HepG2 (cell line): ENCODE measurements around the gene VASH2. TPM values are rescaled to one million over a fixed set of nuclear protein-coding genes. Genes with fewer than 3 reads are reported as not detected.
A peak's percentile ranks its signal among the peaks of the same experiment; 100 is the strongest.

Experiments used
- AKAP8 ChIP-seq: sonication (generic); formaldehyde crosslinking; IDR thresholded peaks from 2 replicates; pipeline ENCODE4 v1.5.1; 2020; ENCODE audit warnings: mild to moderate bottlenecking, missing genetic modification reagents
- CAMTA2 ChIP-seq: sonication (generic); formaldehyde crosslinking; IDR thresholded peaks from 2 replicates; pipeline ENCODE4 v1.4.0; 2020; ENCODE audit warnings: mild to moderate bottlenecking, missing genetic modification reagents, borderline replicate concordance
- ELF4 ChIP-seq: sonication (generic); formaldehyde crosslinking; IDR thresholded peaks from 2 replicates; pipeline ENCODE4 v1.5.0; 2020; ENCODE audit warnings: missing genetic modification reagents, mild to moderate bottlenecking, moderate library complexity, borderline replicate concordance
- HNRNPLL ChIP-seq: fragments of 200-400 bp; formaldehyde crosslinking; IDR thresholded peaks from 2 replicates; pipeline ENCODE4 v1.6.1; 2017; ENCODE audit warnings: mild to moderate bottlenecking, low read depth, low read length; ENCODE audit not compliant: poor library complexity, severe bottlenecking
- POLR2AphosphoS2 ChIP-seq: IDR thresholded peaks from 2 replicates; pipeline ENCODE4 v1.6.1; 2011; ENCODE audit warnings: low read depth, low read length, improper control_type of control experiment
- ZFX ChIP-seq: sonication (generic); formaldehyde crosslinking; IDR thresholded peaks from 2 replicates; pipeline ENCODE4 v1.4.0; 2020; ENCODE audit warnings: mild to moderate bottlenecking, low read depth, missing genetic modification reagents, moderate library complexity
- ZZZ3 ChIP-seq: sonication (generic); formaldehyde crosslinking; IDR thresholded peaks from 2 replicates; pipeline ENCODE4 v1.4.0; 2020; ENCODE audit warnings: missing genetic modification reagents, mild to moderate bottlenecking, borderline replicate concordance
- polyA plus RNA-seq, 8 experiments: library from polyadenylated mRNA; depleted of rRNA in 3 of 8; stranded (reverse) in 7 of 8; unstranded in 1 of 8; fragments of >200 nt; fragmentation: Illumina TruSeq in 4 of 8; extraction: Trizol in 4 of 8; gene quantifications; 2 replicates each; pipeline versions ENCODE4 v1.2.1 to v1.2.3, GENCODE V29; 2011 to 2016; ENCODE audit warnings: low read depth in 4 of 8, missing spikeins in 1 of 8, mixed read lengths in 1 of 8; ENCODE audit not compliant: insufficient read depth in 1 of 8
- total RNA-seq, 5 experiments: library from RNA; depleted of rRNA; stranded (reverse); fragments of >200 nt; fragmentation: Illumina TruSeq; extraction: Trizol; gene quantifications; 2 replicates each; pipeline ENCODE4 v1.2.3, GENCODE V29; 2016; ENCODE audit warnings: low read depth in 1 of 5
- TF ChIP-seq, protein P1 (sequence below): sonication (generic); formaldehyde crosslinking; IDR thresholded peaks from 2 replicates; pipeline ENCODE4 v1.4.0; 2020; ENCODE audit warnings: mild to moderate bottlenecking, missing genetic modification reagents, borderline replicate concordance
- TF ChIP-seq, protein P2 (sequence below): sonication (generic); formaldehyde crosslinking; IDR thresholded peaks from 2 replicates; pipeline ENCODE4 v1.5.0; 2020; ENCODE audit warnings: mild to moderate bottlenecking, missing genetic modification reagents, borderline replicate concordance
- TF ChIP-seq, protein P3 (sequence below), 2 experiments: sonication (generic) in 1 of 2; formaldehyde crosslinking in 1 of 2; IDR thresholded peaks; 2 replicates each; pipeline versions ENCODE4 v1.4.0 to v1.6.1; 2018 to 2020; ENCODE audit warnings: missing genetic modification reagents in 2 of 2, borderline replicate concordance in 1 of 2, low read depth in 1 of 2, mild to moderate bottlenecking in 1 of 2, missing biosample characterization in 1 of 2
- TF ChIP-seq, protein P4 (sequence below): sonication (generic); formaldehyde crosslinking; IDR thresholded peaks from 2 replicates; pipeline ENCODE4 v1.4.0; 2020; ENCODE audit warnings: missing genetic modification reagents
- TF ChIP-seq, protein P5 (sequence below): sonication (generic); formaldehyde crosslinking; IDR thresholded peaks from 2 replicates; pipeline ENCODE4 v1.9.0; 2021; ENCODE audit warnings: missing genetic modification reagents, mild to moderate bottlenecking, borderline replicate concordance
- TF ChIP-seq, protein P6 (sequence below): IDR thresholded peaks from 2 replicates; pipeline ENCODE4 v1.6.1; 2016; ENCODE audit warnings: low read depth

Gene VASH2
- total and polyA plus RNA-seq, 2 of the 13 experiments (the other 11 are each of a cell fraction or from before 2014, with no cell fraction given): 0.44 to 1.00 TPM

DNA sequence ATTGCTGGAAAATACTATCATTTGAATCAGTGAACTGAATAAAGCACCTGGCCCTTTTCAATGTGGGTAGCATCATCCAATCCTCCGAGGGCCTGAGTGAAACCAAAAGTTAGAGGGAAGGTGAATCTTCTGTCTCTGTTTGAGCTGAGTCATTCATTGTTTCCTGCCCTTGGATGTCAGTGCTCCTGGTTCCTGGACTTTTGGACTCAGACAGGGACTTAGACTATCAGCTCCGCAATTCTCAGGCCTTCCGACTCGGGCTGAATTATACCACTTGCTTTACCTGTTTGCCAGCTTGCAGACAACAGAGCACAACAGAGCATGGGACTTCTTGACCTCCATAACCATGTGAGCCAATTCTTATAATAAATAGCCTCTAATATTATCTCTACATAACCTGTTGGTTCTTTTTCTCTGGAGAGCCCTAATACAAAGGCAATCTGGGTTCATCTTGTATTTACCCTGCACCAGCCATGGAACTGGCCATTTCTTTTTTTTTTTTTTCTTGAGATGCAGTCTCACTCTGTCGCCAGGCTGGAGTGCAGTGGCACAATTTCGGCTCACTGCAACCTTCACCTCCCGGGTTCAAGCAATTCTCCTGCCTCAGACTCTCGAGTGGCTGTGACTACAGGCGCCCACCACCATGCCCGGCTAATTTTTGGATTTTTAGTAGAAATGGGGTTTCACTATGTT is 19.2 kb upstream of the VASH2 start (continued):
- TF ChIP-seq, protein P1, sequence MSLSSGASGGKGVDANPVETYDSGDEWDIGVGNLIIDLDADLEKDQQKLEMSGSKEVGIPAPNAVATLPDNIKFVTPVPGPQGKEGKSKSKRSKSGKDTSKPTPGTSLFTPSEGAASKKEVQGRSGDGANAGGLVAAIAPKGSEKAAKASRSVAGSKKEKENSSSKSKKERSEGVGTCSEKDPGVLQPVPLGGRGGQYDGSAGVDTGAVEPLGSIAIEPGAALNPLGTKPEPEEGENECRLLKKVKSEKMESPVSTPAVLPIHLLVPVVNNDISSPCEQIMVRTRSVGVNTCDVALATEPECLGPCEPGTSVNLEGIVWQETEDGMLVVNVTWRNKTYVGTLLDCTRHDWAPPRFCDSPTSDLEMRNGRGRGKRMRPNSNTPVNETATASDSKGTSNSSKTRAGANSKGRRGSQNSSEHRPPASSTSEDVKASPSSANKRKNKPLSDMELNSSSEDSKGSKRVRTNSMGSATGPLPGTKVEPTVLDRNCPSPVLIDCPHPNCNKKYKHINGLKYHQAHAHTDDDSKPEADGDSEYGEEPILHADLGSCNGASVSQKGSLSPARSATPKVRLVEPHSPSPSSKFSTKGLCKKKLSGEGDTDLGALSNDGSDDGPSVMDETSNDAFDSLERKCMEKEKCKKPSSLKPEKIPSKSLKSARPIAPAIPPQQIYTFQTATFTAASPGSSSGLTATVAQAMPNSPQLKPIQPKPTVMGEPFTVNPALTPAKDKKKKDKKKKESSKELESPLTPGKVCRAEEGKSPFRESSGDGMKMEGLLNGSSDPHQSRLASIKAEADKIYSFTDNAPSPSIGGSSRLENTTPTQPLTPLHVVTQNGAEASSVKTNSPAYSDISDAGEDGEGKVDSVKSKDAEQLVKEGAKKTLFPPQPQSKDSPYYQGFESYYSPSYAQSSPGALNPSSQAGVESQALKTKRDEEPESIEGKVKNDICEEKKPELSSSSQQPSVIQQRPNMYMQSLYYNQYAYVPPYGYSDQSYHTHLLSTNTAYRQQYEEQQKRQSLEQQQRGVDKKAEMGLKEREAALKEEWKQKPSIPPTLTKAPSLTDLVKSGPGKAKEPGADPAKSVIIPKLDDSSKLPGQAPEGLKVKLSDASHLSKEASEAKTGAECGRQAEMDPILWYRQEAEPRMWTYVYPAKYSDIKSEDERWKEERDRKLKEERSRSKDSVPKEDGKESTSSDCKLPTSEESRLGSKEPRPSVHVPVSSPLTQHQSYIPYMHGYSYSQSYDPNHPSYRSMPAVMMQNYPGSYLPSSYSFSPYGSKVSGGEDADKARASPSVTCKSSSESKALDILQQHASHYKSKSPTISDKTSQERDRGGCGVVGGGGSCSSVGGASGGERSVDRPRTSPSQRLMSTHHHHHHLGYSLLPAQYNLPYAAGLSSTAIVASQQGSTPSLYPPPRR (CRISPR knock-in tag): no peak
- no peak for TF ChIP-seq HNRNPLL
- no peak for TF ChIP-seq AKAP8
- TF ChIP-seq, protein P2, sequence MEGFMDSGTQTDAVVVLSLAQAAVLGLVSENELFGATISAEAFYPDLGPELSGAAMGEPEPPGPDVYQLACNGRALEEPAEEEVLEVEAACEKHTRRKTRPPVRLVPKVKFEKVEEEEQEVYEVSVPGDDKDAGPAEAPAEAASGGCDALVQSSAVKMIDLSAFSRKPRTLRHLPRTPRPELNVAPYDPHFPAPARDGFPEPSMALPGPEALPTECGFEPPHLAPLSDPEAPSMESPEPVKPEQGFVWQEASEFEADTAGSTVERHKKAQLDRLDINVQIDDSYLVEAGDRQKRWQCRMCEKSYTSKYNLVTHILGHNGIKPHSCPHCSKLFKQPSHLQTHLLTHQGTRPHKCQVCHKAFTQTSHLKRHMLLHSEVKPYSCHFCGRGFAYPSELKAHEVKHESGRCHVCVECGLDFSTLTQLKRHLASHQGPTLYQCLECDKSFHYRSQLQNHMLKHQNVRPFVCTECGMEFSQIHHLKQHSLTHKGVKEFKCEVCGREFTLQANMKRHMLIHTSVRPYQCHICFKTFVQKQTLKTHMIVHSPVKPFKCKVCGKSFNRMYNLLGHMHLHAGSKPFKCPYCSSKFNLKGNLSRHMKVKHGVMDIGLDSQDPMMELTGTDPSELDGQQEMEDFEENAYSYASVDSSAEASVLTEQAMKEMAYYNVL (CRISPR knock-in tag): no peak
- TF ChIP-seq, protein P3, sequence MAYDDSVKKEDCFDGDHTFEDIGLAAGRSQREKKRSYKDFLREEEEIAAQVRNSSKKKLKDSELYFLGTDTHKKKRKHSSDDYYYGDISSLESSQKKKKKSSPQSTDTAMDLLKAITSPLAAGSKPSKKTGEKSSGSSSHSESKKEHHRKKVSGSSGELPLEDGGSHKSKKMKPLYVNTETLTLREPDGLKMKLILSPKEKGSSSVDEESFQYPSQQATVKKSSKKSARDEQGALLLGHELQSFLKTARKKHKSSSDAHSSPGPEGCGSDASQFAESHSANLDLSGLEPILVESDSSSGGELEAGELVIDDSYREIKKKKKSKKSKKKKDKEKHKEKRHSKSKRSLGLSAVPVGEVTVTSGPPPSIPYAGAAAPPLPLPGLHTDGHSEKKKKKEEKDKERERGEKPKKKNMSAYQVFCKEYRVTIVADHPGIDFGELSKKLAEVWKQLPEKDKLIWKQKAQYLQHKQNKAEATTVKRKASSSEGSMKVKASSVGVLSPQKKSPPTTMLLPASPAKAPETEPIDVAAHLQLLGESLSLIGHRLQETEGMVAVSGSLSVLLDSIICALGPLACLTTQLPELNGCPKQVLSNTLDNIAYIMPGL (CRISPR knock-in tag; IDR thresholded peaks at IDR 0.05; ENCODE audit: borderline replicate concordance in 1 of 2, low read depth in 1 of 2): no peak
- TF ChIP-seq ZZZ3 (CRISPR knock-in tag): no peak
- TF ChIP-seq, protein P4, sequence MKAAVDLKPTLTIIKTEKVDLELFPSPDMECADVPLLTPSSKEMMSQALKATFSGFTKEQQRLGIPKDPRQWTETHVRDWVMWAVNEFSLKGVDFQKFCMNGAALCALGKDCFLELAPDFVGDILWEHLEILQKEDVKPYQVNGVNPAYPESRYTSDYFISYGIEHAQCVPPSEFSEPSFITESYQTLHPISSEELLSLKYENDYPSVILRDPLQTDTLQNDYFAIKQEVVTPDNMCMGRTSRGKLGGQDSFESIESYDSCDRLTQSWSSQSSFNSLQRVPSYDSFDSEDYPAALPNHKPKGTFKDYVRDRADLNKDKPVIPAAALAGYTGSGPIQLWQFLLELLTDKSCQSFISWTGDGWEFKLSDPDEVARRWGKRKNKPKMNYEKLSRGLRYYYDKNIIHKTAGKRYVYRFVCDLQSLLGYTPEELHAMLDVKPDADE (CRISPR knock-in tag): no peak
- TF ChIP-seq ZFX (CRISPR knock-in tag): peak; percentile 49; the same call in 1 of the 2 replicates
- TF ChIP-seq, protein P5, sequence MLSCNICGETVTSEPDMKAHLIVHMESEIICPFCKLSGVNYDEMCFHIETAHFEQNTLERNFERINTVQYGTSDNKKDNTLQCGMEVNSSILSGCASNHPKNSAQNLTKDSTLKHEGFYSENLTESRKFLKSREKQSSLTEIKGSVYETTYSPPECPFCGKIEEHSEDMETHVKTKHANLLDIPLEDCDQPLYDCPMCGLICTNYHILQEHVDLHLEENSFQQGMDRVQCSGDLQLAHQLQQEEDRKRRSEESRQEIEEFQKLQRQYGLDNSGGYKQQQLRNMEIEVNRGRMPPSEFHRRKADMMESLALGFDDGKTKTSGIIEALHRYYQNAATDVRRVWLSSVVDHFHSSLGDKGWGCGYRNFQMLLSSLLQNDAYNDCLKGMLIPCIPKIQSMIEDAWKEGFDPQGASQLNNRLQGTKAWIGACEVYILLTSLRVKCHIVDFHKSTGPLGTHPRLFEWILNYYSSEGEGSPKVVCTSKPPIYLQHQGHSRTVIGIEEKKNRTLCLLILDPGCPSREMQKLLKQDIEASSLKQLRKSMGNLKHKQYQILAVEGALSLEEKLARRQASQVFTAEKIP (CRISPR knock-in tag): no peak
- TF ChIP-seq, protein P6, sequence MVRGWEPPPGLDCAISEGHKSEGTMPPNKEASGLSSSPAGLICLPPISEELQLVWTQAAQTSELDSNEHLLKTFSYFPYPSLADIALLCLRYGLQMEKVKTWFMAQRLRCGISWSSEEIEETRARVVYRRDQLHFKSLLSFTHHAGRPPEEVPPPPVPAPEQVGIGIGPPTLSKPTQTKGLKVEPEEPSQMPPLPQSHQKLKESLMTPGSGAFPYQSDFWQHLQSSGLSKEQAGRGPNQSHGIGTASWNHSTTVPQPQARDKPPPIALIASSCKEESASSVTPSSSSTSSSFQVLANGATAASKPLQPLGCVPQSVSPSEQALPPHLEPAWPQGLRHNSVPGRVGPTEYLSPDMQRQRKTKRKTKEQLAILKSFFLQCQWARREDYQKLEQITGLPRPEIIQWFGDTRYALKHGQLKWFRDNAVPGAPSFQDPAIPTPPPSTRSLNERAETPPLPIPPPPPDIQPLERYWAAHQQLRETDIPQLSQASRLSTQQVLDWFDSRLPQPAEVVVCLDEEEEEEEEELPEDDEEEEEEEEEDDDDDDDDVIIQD (CRISPR knock-in tag): 0 out of 2 replicates have a peak, but pooled peaks have one; percentile 19
- no peak for TF ChIP-seq CAMTA2 (CRISPR knock-in tag)
- TF ChIP-seq POLR2AphosphoS2: no peak
- TF ChIP-seq ELF4 (CRISPR knock-in tag): no peak
